Measurements from ENCODE around the gene TRIM37. TPM values are rescaled to one million over a fixed set of nuclear protein-coding genes. Genes with fewer than 3 reads are reported as not detected.
A peak's percentile ranks its signal among the peaks of the same experiment; 100 is the strongest.

TRIM37 gene
- total RNA-seq, 1 experiment from 2014 or later: 62.3 TPM

- POLR2A ChIA-PET: interaction anchor here (3.0 kb wide), 1 partner anchor 47 kb away, joined by 23 read pairs; the partner anchor contains the start of gene TRIM37
- H3K4me1 Mint-ChIP-seq: peaks cover 39% of the 10 kb centered on the region
- H3K9me3 Mint-ChIP-seq: no peaks in the 10 kb centered on the region
Observed at GRCh38 chr17:59152925-59153324, 46.2 kb upstream of the TRIM37 start.

GRCh38 chr17:59151591-59151990 lies 44.9 kb upstream of the TRIM37 start:
- POLR2A ChIA-PET: no interaction called here
- no peak for TF ChIP-seq NR1H2 (CRISPR knock-in tag; IDR thresholded peaks at IDR 0.05)
- no peak for TF ChIP-seq OVOL2 (CRISPR knock-in tag; IDR thresholded peaks at IDR 0.05; ENCODE audit: borderline replicate concordance)
- TF ChIP-seq FOXJ3 (CRISPR knock-in tag; IDR thresholded peaks at IDR 0.05; ENCODE audit: borderline replicate concordance): no peak
- TF ChIP-seq ATF3 (CRISPR knock-in tag; conservative IDR thresholded peaks at IDR 0.05): no peak
- no peak for TF ChIP-seq E2F1 (CRISPR knock-in tag; IDR thresholded peaks at IDR 0.05)
- no peak for TF ChIP-seq AR (CRISPR knock-in tag; IDR thresholded peaks at IDR 0.05)
- no peak for TF ChIP-seq E2F5 (CRISPR knock-in tag; IDR thresholded peaks at IDR 0.05)
- TF ChIP-seq ZNF138 (CRISPR knock-in tag; conservative IDR thresholded peaks at IDR 0.05): no peak
- no peak for TF ChIP-seq PRRX2 (CRISPR knock-in tag; IDR thresholded peaks at IDR 0.05)
- no peak for TF ChIP-seq E2F4 (CRISPR knock-in tag; IDR thresholded peaks at IDR 0.05; ENCODE audit: borderline replicate concordance, low read depth)
- TF ChIP-seq KAT7 (CRISPR knock-in tag; IDR thresholded peaks at IDR 0.05; ENCODE audit: borderline replicate concordance): no peak
- no peak for TF ChIP-seq ZNF121 (CRISPR knock-in tag; IDR thresholded peaks at IDR 0.05)
- Mint-ChIP-seq H3K27me3 (ENCODE audit: low read depth) (no peaks in the 10 kb centered on the region), H3K27ac (peak overlapping the region; percentile 74), H3K4me3 (no peak overlapping the region), H3K9me3 (no peaks in the 10 kb centered on the region), H3K4me1 (peaks cover 35% of the 10 kb centered on the region), H3K36me3 (0 out of 2 replicates have a peak, but pooled peaks cover 2% of the 10 kb centered on the region)
- no peak for DNase-seq (ENCODE audit: low spot score)
- no peak for ATAC-seq
- CTCF ChIA-PET: no interaction called here

More at GRCh38 chr17:59152925-59153324, 46.2 kb upstream of the TRIM37 start:
- ATAC-seq (no peak), DNase-seq (ENCODE audit: low spot score) (no peak)
- CTCF ChIA-PET: no interaction called here
- no peak for TF ChIP-seq HMGA2 (CRISPR knock-in tag; IDR thresholded peaks at IDR 0.05)
- Mint-ChIP-seq H3K36me3 (0 out of 2 replicates have a peak, but pooled peaks cover 2% of the 10 kb centered on the region), H3K27ac (no peak overlapping the region), H3K27me3 (ENCODE audit: low read depth) (no peaks in the 10 kb centered on the region), H3K4me3 (no peak overlapping the region)

GRCh38 chr17:59151006-59151405 lies 44.3 kb upstream of the TRIM37 start:
- no peak for TF ChIP-seq NFYB (CRISPR knock-in tag; conservative IDR thresholded peaks at IDR 0.05; ENCODE audit: low read depth)
- no peak overlapping the region for H3K27ac Mint-ChIP-seq
- H3K4me3 Mint-ChIP-seq: no peak overlapping the region
- 0 out of 2 replicates have a peak, but pooled peaks cover 2% of the 10 kb centered on the region for H3K36me3 Mint-ChIP-seq
- H3K27me3 Mint-ChIP-seq (ENCODE audit: low read depth): no peaks in the 10 kb centered on the region
- no peaks in the 10 kb centered on the region for H3K9me3 Mint-ChIP-seq
- ChIA-PET POLR2A (interaction anchor here (0.6 kb wide), 1 partner anchor 35 kb away, joined by 4 read pairs; no protein-coding TSS in a partner anchor), CTCF (no interaction called here)
- peaks cover 32% of the 10 kb centered on the region for H3K4me1 Mint-ChIP-seq
- ATAC-seq (no peak), DNase-seq (ENCODE audit: low spot score) (no peak)

Measured in WTC11 (cell line).